NCI-H774 (cell line): ENCODE results near the gene ASMTL.
"Not testable (repeated sequence)": the region's sequence is repeated elsewhere in the genome, so short reads cannot be mapped to it uniquely, and the experiment has no call there.

ENCODE experiments used
- DNase-seq: peaks from one replicate; lab custom pipeline; 2025; lab: John Stamatoyannopoulos, UW

ASMTL gene

GRCh38 chrX:1388651-1389050 is 64.1 kb downstream of the ASMTL start:
- DNase-seq, result no peak

DNA sequence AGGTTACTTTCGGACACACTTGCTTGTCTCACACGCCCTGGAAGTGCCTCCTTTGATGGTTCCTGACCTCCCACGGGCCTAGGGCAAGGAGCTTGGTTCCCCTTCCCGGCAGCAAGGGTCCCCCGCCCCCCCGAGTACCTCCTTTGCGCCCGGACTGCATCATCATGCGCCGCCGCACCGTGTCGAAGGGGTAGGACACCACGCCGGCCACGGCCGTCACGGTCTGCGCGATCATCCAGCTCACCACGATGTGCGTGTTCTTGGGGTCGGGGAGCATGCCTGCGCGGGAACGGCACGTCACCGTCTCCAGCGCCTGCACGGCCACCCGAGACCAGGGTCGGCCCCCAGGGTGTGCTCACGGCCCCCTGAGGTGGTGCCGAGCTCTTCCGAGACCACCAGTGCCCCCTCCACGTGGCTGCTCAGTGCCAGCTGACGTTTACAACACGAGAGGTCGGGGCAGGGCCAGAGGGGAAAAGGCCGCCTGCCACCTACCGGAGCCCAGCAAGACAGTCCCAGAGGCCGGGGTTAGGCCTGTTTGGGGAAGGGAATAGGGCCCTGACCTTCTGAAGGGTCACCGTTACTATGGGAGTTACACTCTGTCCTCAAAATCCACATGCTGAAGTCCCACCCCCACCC is 65.5 kb downstream of the ASMTL start:
- no peak for DNase-seq

DNA sequence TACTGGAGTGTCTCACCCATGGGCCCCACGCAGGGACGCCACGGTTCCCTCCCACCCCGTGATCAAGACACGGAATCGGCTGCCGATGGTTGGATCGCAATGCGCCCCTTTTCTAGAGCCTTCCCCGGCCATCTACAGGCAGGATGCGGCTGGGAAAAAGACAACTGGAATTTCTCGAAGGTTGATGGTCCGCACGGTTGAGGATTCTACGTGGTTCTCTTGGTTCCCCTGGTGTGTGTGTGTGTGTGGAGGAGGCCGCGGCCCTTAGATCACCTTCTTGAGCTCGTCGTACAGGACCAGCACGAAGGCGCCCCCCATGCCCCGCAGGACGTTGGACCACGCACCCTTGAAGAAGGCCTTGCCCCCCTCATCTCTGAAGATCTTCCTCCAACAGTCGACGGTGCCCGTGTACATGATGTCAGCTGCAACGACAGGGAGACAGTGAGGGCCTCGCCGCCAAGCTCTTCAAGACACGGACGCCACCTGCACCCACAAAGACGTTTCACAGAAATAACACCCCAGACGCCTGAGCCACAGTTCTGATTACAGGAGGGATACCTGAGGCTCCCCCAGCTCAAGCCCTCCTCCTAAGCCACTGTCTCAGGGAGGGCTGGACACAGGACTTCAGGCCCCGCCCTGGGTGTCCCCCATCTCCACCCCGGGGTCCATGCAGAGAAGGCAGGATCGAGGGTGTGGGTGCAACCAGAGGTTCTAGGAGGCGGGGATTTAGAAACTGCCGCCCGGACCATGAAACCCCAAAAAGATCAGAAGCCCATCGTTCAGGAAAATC is 66.2 kb downstream of the ASMTL start:
- DNase-seq, result no peak

- DNase-seq, result no peak
Measured at GRCh38 chrX:1385253-1386223, 67.2 kb downstream of the ASMTL start.

GRCh38 chrX:1384658-1385252 is 68.0 kb downstream of the ASMTL start:
- no peak for DNase-seq

DNA sequence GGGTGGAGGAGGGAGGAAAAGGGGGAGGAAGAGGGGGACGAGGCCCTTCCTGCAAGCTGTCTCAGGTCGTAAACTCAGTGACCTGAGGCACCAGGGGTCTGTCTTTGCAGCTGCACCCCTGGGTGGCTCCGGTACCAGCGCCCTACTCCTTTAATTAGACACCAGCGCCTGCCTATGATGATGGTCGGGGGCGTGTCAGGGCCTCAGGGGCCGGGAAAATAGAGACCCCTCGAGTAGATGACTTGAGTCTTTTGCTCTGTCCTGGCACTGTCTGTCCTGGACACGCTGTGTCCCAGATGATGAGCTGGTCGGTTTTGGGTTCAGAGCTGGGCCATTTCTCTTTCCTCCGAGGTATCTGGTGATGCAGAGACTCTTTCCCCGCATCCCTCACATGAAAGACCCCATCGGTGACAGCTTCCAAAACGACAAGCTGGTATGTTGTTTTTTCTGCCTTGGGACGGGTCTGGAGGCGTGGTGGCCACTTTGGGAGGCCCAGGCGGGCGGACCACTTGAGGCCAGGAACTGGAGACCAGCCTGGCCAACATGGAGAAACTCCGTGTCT is 72.0 kb downstream of the ASMTL start:
- DNase-seq, result no peak

GRCh38 chrX:1378306-1378759 is 74.4 kb downstream of the ASMTL start:
- no peak for DNase-seq

- DNase-seq, result no peak
Measured at GRCh38 chrX:1368385-1368698, 84.4 kb downstream of the ASMTL start.

- not testable (repeated sequence) for DNase-seq
Measured at GRCh38 chrX:1366363-1366762, 86.3 kb downstream of the ASMTL start.

GRCh38 chrX:1361910-1362309 is 90.8 kb downstream of the ASMTL start:
- no peak for DNase-seq

DNA sequence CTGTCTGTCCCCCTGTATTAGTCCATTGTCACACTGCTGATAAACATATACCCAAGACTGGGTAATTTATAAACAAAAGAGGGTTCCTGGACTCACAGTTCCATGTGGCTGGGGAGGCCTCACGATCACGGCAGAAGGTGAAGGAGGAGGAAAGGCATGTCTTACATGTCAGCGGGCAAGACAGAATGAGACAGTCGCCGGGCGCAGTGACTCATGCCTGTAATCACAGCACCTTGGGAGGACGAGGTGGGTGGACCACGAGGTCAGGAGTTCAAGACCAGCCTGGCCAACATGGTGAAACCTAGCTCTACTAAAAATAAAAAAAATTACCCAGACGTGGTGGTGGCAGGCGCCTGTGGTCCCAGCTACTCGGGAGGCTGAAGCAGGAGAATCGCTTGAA is 91.4 kb downstream of the ASMTL start:
- DNase-seq, result no peak

- no peak for DNase-seq
Measured at GRCh38 chrX:1360171-1360570, 92.5 kb downstream of the ASMTL start.

DNA sequence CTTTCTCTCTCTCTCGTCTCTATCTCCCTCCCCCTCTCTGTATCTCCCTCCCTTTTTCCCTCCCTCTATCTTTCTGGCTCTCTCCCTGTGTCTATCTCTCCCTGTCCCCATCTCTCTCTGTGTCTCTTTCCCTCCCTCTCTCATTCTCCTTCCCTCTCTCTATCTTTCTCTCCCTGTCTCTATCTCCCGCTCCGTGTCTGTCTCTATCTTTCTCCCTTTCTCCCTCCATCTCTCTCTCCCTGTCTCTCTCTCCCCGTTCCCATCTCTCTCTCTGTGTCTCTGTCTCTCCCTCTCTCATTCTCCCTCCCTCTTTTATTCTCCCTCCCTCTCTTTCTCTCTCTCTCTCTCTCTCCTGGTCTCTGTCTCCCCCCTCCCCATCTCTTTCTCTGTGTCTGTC is 93.2 kb downstream of the ASMTL start:
- DNase-seq, result no peak

DNA sequence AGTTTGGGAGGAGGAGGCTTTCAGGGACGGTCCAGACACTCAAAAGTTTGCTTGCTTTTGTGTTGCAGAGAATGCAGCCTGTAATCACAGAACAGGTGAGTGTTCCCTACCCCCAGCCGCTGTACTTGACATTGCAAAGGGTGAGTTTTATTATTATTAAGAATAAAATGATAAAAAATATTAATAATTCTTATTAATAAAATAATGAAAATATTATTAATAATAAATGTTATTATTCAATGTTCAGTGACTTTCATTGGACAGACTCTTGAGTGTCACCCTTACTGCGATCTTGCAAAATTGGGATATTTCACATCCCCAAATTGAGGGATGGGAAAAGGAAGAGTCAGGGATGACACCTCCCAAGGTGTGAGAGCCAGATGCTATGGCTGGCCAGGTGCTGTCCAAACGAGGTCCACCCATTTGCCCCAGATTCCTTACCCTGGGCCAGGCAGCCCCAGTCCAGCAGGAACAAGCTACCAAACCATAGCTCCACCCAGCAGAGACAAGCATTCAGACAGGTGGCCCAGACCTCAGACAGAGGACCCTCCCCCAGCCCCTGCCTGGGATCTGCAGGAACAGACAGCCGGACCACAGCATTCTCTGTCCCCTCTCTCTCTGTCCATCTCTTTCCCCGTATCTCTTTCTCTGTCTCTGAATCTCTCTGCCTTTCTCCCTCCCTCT is 93.8 kb downstream of the ASMTL start:
- no peak for DNase-seq

DNA sequence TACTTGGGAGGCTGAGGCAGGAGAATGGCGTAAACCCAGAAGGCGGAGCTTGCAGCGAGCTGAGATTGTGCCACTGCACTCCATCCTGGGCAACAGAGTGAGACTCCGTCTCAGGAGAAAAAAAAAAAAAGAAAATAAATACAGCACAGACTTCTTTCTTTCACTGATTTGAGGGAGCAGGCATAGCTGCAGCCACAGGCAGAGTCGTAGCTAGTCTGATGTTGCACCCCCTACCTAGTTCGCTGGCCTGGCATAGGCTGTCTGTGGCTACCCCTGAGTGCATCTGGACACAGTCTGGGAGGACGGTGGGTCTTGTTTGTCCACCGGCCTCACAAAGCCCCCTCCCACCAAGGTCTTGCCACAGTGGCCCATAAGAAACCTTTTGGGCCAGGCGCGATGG is 94.7 kb downstream of the ASMTL start:
- no peak for DNase-seq

GRCh38 chrX:1355131-1356046 is 97.3 kb downstream of the ASMTL start:
- no peak for DNase-seq

- no peak for DNase-seq
Measured at GRCh38 chrX:1354036-1355019, 98.4 kb downstream of the ASMTL start.
